H9 (cell line): ENCODE measurements around the gene DUS2. TPM values are rescaled to one million over a fixed set of nuclear protein-coding genes. Genes with fewer than 3 reads are reported as not detected.

ENCODE experiments used
- DNase-seq: peaks from one replicate; pipeline ENCODE4 v3.0.0-alpha.2; 2017
- H2AFZ ChIP-seq: one replicate; pipeline ENCODE4 v1.6.1; 2013; ENCODE audit warnings: mild to moderate bottlenecking, low read length, control low read depth, moderate library complexity
- H2AK5ac ChIP-seq: 2 replicates; pipeline ENCODE4 v1.6.1; 2013; ENCODE audit warnings: low read length, control low read depth, mixed read lengths; ENCODE audit not compliant: insufficient read length
- H2BK120ac ChIP-seq: one replicate; pipeline ENCODE4 v1.6.1; 2013; ENCODE audit warnings: low read depth, mild to moderate bottlenecking, low read length, control low read depth, inconsistent platforms; ENCODE audit not compliant: poor library complexity, severe bottlenecking
- H2BK12ac ChIP-seq: 2 replicates; pipeline ENCODE4 v1.6.1; 2013; ENCODE audit warnings: low read length, control low read depth, mixed read lengths, low read depth; ENCODE audit not compliant: insufficient read length
- H2BK15ac ChIP-seq: 2 replicates; pipeline ENCODE4 v1.6.1; 2013; ENCODE audit warnings: low read depth, low read length, control low read depth
- H2BK20ac ChIP-seq: one replicate; pipeline ENCODE4 v1.6.1; 2013; ENCODE audit warnings: low read depth, mild to moderate bottlenecking, low read length, control low read depth, inconsistent platforms; ENCODE audit not compliant: poor library complexity, severe bottlenecking
- H2BK5ac ChIP-seq: 2 replicates; pipeline ENCODE4 v1.6.1; 2013; ENCODE audit warnings: low read length, control low read depth, mixed read lengths; ENCODE audit not compliant: insufficient read length
- H3K14ac ChIP-seq: 2 replicates; pipeline ENCODE4 v1.6.1; 2013; ENCODE audit warnings: low read length, control low read depth; ENCODE audit not compliant: insufficient read depth
- H3K18ac ChIP-seq: 2 replicates; pipeline ENCODE4 v1.6.1; 2013; ENCODE audit warnings: low read depth, mild to moderate bottlenecking, mixed read lengths, low read length, control low read depth; ENCODE audit not compliant: insufficient read length
- H3K23ac ChIP-seq: 2 replicates; pipeline ENCODE4 v1.6.1; 2013; ENCODE audit warnings: low read length, control low read depth, mixed read lengths, low read depth; ENCODE audit not compliant: insufficient read length
- H3K23me2 ChIP-seq: 2 replicates; pipeline ENCODE4 v1.6.1; 2013; ENCODE audit warnings: low read depth, mild to moderate bottlenecking, mixed read lengths, low read length, control low read depth; ENCODE audit not compliant: insufficient read length, poor library complexity, severe bottlenecking
- H3K27ac ChIP-seq: 2 replicates; pipeline ENCODE4 v1.5.1; 2013; ENCODE audit warnings: low read length, control low read depth, mixed read lengths, low read depth; ENCODE audit not compliant: insufficient read length
- H3K27me3 ChIP-seq: 2 replicates; pipeline ENCODE4 v1.6.1; 2013; ENCODE audit warnings: low read length, control low read depth, inconsistent platforms; ENCODE audit not compliant: insufficient read depth
- H3K4ac ChIP-seq: 2 replicates; pipeline ENCODE4 v1.6.1; 2013; ENCODE audit warnings: low read depth, mild to moderate bottlenecking, control low read depth, inconsistent platforms, low read length, moderate library complexity
- H3K4me1 ChIP-seq: 2 replicates; pipeline ENCODE4 v1.6.1; 2013; ENCODE audit warnings: low read length, control low read depth, inconsistent platforms; ENCODE audit not compliant: insufficient read depth
- H3K4me2 ChIP-seq: 2 replicates; pipeline ENCODE4 v1.6.1; 2013; ENCODE audit warnings: low read length, control low read depth, mixed read lengths; ENCODE audit not compliant: insufficient read length, insufficient read depth
- H3K56ac ChIP-seq: 2 replicates; pipeline ENCODE4 v1.6.1; 2013; ENCODE audit warnings: low read depth, mild to moderate bottlenecking, mixed read lengths, low read length, control low read depth; ENCODE audit not compliant: insufficient read length
- H3K79me1 ChIP-seq: 2 replicates; pipeline ENCODE4 v1.6.1; 2013; ENCODE audit warnings: low read depth, mild to moderate bottlenecking, moderate library complexity, low read length, control low read depth, inconsistent platforms; ENCODE audit not compliant: insufficient read depth, poor library complexity, severe bottlenecking
- H3K79me2 ChIP-seq: 2 replicates; pipeline ENCODE4 v1.6.1; 2013; ENCODE audit warnings: low read length, control low read depth, inconsistent platforms; ENCODE audit not compliant: insufficient read depth
- H3K9ac ChIP-seq: 2 replicates; pipeline ENCODE4 v1.6.1; 2013; ENCODE audit warnings: low read length, control low read depth, mixed read lengths; ENCODE audit not compliant: insufficient read length; ENCODE audit errors: extremely low read depth
- H3K9me3 ChIP-seq: one replicate; pipeline ENCODE4 v1.6.1; 2013; ENCODE audit warnings: low read depth, low read length, inconsistent platforms; ENCODE audit not compliant: control insufficient read depth
- H3T11ph ChIP-seq: one replicate; pipeline ENCODE4 v1.6.1; 2013; ENCODE audit warnings: mild to moderate bottlenecking, low read length, control low read depth, inconsistent platforms
- H4K20me1 ChIP-seq: one replicate; pipeline ENCODE4 v1.6.1; 2013; ENCODE audit not compliant: control insufficient read depth, insufficient read length, insufficient read depth
- H4K5ac ChIP-seq: 2 replicates; pipeline ENCODE4 v1.6.1; 2013; ENCODE audit warnings: low read depth, mild to moderate bottlenecking, mixed read lengths, low read length, control low read depth; ENCODE audit not compliant: insufficient read length
- H4K8ac ChIP-seq: replicated peaks from 2 replicates; pipeline ENCODE4 v1.6.1; 2013; ENCODE audit warnings: low read length, control low read depth, mixed read lengths, low read depth; ENCODE audit not compliant: insufficient read length
- H4K91ac ChIP-seq: 2 replicates; pipeline ENCODE4 v1.6.1; 2013; ENCODE audit warnings: low read depth, mild to moderate bottlenecking, moderate library complexity, mixed read lengths, low read length, control low read depth; ENCODE audit not compliant: insufficient read length
- H3K27ac Mint-ChIP-seq, 3 experiments: 2 replicates in 2 of 3; 3 replicates in 1 of 3; pipeline ENCODE4 v1.8.0; 2020 to 2021; ENCODE audit warnings: mixed read lengths in 3 of 3, mild to moderate bottlenecking in 1 of 3, moderate library complexity in 1 of 3
- H3K27me3 Mint-ChIP-seq: 2 replicates; pipeline ENCODE4 v1.8.0; 2021; ENCODE audit warnings: low read depth, mild to moderate bottlenecking, moderate library complexity, mixed read lengths
- H3K36me3 Mint-ChIP-seq, 3 experiments: 2 replicates in 2 of 3; 3 replicates in 1 of 3; pipeline ENCODE4 v1.8.0; 2020 to 2021; ENCODE audit warnings: low read depth in 3 of 3, mixed read lengths in 3 of 3; ENCODE audit not compliant: insufficient read depth in 1 of 3
- H3K4me1 Mint-ChIP-seq, 2 experiments: 2 replicates each; pipeline ENCODE4 v1.8.0; 2020; ENCODE audit warnings: mixed read lengths in 2 of 2
- H3K4me3 Mint-ChIP-seq, 2 experiments: 2 replicates in 1 of 2; 3 replicates in 1 of 2; pipeline ENCODE4 v1.8.0; 2020 to 2021; ENCODE audit warnings: mild to moderate bottlenecking in 2 of 2, mixed read lengths in 2 of 2, moderate library complexity in 1 of 2
- H3K9me3 Mint-ChIP-seq, 2 experiments: 2 replicates in 1 of 2; 3 replicates in 1 of 2; pipeline ENCODE4 v1.8.0; 2020; ENCODE audit warnings: mild to moderate bottlenecking in 2 of 2, mixed read lengths in 2 of 2, moderate library complexity in 1 of 2
- WGBS: extraction: QIAGEN DNeasy Blood & Tissue Kit; methylation state at CpG from one replicate; pipeline ENCODE4 v1.1.7; 2013; ENCODE audit warnings: missing lambda C conversion rate, low lambda C conversion rate, mixed read lengths; ENCODE audit not compliant: insufficient read length; ENCODE audit errors: extremely low coverage; 5-methylcytosine and 5-hydroxymethylcytosine counted together
- total RNA-seq: library from RNA; stranded (reverse); gene quantifications from 2 replicates; pipeline ENCODE4 v1.2.1, GENCODE V29; 2021
- TF ChIP-seq, protein P1 (sequence below): fragments of 200-600 bp; sonication (generic); conservative IDR thresholded peaks from 3 replicates; pipeline ENCODE4 v1.8.0; 2021; ENCODE audit warnings: antibody characterized with exemption, mild to moderate bottlenecking

DUS2 gene
- total RNA-seq, 1 experiment from 2014 or later, result 28.5 TPM

DNA sequence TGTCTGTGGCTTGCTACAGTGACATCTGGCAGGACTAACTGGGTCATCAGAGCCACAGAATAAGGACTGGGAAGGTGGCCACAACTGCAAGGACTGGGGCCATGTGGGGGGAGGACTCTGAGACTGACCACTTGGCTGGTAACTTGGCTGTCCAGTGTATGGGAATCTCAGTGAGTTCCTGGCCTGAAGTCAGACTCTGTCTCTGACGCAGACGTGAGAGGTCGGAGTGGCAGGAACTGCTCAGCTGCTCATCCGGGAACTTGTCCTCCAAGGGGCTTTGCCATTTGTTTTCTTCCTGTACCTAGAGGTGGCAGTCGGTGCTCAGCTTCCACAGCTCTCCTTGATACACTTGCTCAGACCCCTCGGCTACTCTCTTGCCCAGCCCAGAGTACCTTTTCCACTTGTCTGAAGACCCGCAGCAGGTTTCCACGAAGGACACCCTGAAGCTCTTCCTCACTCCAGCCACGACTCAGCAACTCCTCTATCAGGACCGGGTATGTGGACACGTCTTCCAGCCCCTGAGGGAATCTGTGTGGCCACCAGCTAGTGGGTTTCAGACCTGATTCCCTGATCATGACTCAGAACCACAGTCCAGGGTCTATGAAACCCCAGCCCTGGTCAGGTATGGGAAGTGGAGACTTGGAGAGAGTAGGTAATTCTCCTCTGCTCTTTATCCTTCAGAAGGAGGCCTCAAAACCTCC, 35.5 kb upstream of the DUS2 start:
- H3K27ac ChIP-seq, result no peak overlapping the region
- H3K23ac ChIP-seq, result no peak overlapping the region
- H3T11ph ChIP-seq, result no peak overlapping the region
- peaks cover 6 to 8% of the 10 kb centered on the region in 2 experiments for H3K4me1 Mint-ChIP-seq
- no peaks in the 10 kb centered on the region for H4K20me1 ChIP-seq
- no peak overlapping the region for H2AK5ac ChIP-seq
- H3K36me3 Mint-ChIP-seq, result no peaks in the 10 kb centered on the region; a peak in 1 of 7 replicates
- DNase-seq, result no peak
- no peak overlapping the region for H3K9ac ChIP-seq
- H2BK12ac ChIP-seq, result no peak overlapping the region
- H3K27ac Mint-ChIP-seq, result no peak overlapping the region; a peak in 2 of 7 replicates
- TF ChIP-seq, protein P1, sequence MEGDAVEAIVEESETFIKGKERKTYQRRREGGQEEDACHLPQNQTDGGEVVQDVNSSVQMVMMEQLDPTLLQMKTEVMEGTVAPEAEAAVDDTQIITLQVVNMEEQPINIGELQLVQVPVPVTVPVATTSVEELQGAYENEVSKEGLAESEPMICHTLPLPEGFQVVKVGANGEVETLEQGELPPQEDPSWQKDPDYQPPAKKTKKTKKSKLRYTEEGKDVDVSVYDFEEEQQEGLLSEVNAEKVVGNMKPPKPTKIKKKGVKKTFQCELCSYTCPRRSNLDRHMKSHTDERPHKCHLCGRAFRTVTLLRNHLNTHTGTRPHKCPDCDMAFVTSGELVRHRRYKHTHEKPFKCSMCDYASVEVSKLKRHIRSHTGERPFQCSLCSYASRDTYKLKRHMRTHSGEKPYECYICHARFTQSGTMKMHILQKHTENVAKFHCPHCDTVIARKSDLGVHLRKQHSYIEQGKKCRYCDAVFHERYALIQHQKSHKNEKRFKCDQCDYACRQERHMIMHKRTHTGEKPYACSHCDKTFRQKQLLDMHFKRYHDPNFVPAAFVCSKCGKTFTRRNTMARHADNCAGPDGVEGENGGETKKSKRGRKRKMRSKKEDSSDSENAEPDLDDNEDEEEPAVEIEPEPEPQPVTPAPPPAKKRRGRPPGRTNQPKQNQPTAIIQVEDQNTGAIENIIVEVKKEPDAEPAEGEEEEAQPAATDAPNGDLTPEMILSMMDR, result no peak
- no peak overlapping the region for H4K8ac ChIP-seq
- no peaks in the 10 kb centered on the region for H3K79me2 ChIP-seq
- H3K18ac ChIP-seq, result no peak overlapping the region
- no peak overlapping the region for H2BK120ac ChIP-seq
- no peak overlapping the region for H2BK15ac ChIP-seq
- no peak overlapping the region for H4K91ac ChIP-seq
- H3K27me3 ChIP-seq, result no peaks in the 10 kb centered on the region
- no peaks in the 10 kb centered on the region for H3K9me3 Mint-ChIP-seq
- H3K56ac ChIP-seq, result no peak overlapping the region
- H2BK20ac ChIP-seq, result no peak overlapping the region
- no peak overlapping the region for H3K4me2 ChIP-seq
- H3K14ac ChIP-seq, result no peak overlapping the region
- H3K4me1 ChIP-seq, result peaks cover 2% of the 10 kb centered on the region; the same call in 1 of the 2 replicates
- H3K23me2 ChIP-seq, result no peaks in the 10 kb centered on the region
- no peak overlapping the region for H2AFZ ChIP-seq
- H3K27me3 Mint-ChIP-seq, result peaks cover 23% of the 10 kb centered on the region
- H3K4me3 Mint-ChIP-seq, result no peak overlapping the region; a peak in 1 of 5 replicates
- no peak overlapping the region for H2BK5ac ChIP-seq
- H4K5ac ChIP-seq, result no peak overlapping the region
- no peak overlapping the region for H3K4ac ChIP-seq
- WGBS, result no CpG with 5 or more reads among the region's 11 CpGs
- no peaks in the 10 kb centered on the region for H3K79me1 ChIP-seq
- H3K9me3 ChIP-seq, result no peaks in the 10 kb centered on the region
